Ovary (tissue), 3 donors: ENCODE data around the gene PGAP3.

ENCODE experiments used
- EP300 ChIP-seq: sonication (generic); formaldehyde crosslinking; IDR thresholded peaks from one replicate; pipeline ENCODE4 v1.6.1; 2017; ENCODE audit warnings: antibody characterized with exemption
- POLR2A ChIP-seq: fragments of 450-650 bp; IDR thresholded peaks from one replicate; pipeline ENCODE4 v1.6.1; 2017; ENCODE audit warnings: antibody characterized with exemption, mild to moderate bottlenecking, moderate library complexity
- TF ChIP-seq, protein P1 (sequence below), 3 donors: fragments of 450-650 bp in 2 of 3; fragments of 200-600 bp in 1 of 3; IDR thresholded peaks; one replicate each; pipeline versions ENCODE4 v1.5.1 to v1.8.0; 2016 to 2022; ENCODE audit warnings: antibody characterized with exemption in 3 of 3, mild to moderate bottlenecking in 1 of 3
- donor health status: DM: no; HTN: no; CAD: no.

DNA sequence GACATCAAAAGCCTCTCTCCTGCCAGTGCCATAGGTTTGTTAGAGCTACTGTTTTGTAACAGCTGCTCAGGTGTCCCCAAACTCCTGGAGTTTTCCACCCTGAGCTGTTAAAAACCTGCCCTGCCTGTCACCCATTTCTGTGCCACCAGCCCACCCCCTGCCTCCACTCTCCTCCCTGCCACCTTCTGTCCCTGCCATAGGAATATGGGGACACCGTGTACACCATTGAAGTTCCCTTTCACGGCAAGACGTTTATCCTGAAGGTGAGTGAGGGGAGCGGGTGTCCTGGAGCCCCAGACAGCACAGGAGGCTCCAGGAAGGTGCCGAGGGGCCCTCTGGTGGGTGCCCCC, 27.9 kb downstream of the PGAP3 start:
- TF ChIP-seq POLR2A (no peak), EP300 (no peak)
- TF ChIP-seq, protein P1, sequence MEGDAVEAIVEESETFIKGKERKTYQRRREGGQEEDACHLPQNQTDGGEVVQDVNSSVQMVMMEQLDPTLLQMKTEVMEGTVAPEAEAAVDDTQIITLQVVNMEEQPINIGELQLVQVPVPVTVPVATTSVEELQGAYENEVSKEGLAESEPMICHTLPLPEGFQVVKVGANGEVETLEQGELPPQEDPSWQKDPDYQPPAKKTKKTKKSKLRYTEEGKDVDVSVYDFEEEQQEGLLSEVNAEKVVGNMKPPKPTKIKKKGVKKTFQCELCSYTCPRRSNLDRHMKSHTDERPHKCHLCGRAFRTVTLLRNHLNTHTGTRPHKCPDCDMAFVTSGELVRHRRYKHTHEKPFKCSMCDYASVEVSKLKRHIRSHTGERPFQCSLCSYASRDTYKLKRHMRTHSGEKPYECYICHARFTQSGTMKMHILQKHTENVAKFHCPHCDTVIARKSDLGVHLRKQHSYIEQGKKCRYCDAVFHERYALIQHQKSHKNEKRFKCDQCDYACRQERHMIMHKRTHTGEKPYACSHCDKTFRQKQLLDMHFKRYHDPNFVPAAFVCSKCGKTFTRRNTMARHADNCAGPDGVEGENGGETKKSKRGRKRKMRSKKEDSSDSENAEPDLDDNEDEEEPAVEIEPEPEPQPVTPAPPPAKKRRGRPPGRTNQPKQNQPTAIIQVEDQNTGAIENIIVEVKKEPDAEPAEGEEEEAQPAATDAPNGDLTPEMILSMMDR (IDR thresholded peaks at IDR 0.05) = no peak
